Muscle of leg (tissue), 16 donors: ENCODE results near the gene SMIM31. TPM values are rescaled to one million over a fixed set of nuclear protein-coding genes. Genes with fewer than 3 reads are reported as not detected.

Experiments used
- DNase-seq: peaks from one replicate; pipeline ENCODE4 v3.0.0; 2013
- H3K27ac ChIP-seq: one replicate; pipeline ENCODE4 v1.5.1; 2013; ENCODE audit warnings: mild to moderate bottlenecking, low read length, control low read depth
- H3K27me3 ChIP-seq: one replicate; pipeline ENCODE4 v1.6.1; 2013; ENCODE audit warnings: low read length; ENCODE audit not compliant: control insufficient read depth, insufficient read depth
- H3K36me3 ChIP-seq: one replicate; pipeline ENCODE4 v1.6.1; 2013; ENCODE audit warnings: low read length; ENCODE audit not compliant: control insufficient read depth, insufficient read depth
- H3K4me1 ChIP-seq: one replicate; pipeline ENCODE4 v1.6.1; 2013; ENCODE audit warnings: low read length; ENCODE audit not compliant: control insufficient read depth, insufficient read depth
- H3K4me3 ChIP-seq: one replicate; pipeline ENCODE4 v1.5.1; 2013; ENCODE audit warnings: low read length, control low read depth
- H3K9me3 ChIP-seq: replicated peaks from 2 replicates; pipeline ENCODE4 v1.6.1; 2013; ENCODE audit warnings: low read depth, low read length; ENCODE audit not compliant: control insufficient read depth
- WGBS: methylation state at CpG from one replicate; pipeline ENCODE4 v1.1.5; 2013; ENCODE audit warnings: missing lambda C conversion rate; ENCODE audit not compliant: insufficient coverage; 5-methylcytosine and 5-hydroxymethylcytosine counted together
- long read RNA-seq, 11 donors: transcript quantifications; one replicate each; lab custom pipeline, GENCODE V29; 2026
- polyA plus RNA-seq, 8 donors: library from polyadenylated mRNA; unstranded; fragments of 120-200 nt; gene quantifications; one replicate each; pipeline versions ENCODE4 v1.2.1 to v1.2.3, GENCODE V29; 2013; ENCODE audit warnings: inconsistent platforms in 1 of 8, low replicate concordance in 1 of 8; ENCODE audit not compliant: insufficient read length in 8 of 8, insufficient read depth in 1 of 8
- total RNA-seq: library from RNA; stranded (reverse); fragments of 120-200 nt; gene quantifications from one replicate; pipeline ENCODE4 v1.2.4, GENCODE V29; 2013

Gene SMIM31
- total RNA-seq (not detected), polyA plus RNA-seq (1 to 10 TPM in 1 of 8 donors, under 1 TPM in 3, not detected in 4; 0.04 to 1.3 (median 0.09) TPM)
- long read RNA-seq, donor 1 = 0 reads
- long read RNA-seq, donor 2 = 0 reads
- long read RNA-seq, donor 3 = 0 reads
- long read RNA-seq, donor 4 = 0 reads
- long read RNA-seq, donor 5 = 0 reads
- long read RNA-seq, donor 6 = 0 reads
- long read RNA-seq, donor 7 = 0 reads
- long read RNA-seq, donor 8 = 0 reads
- long read RNA-seq, donor 9 = 0 reads
- long read RNA-seq, donor 10 = 0 reads
- long read RNA-seq, donor 11 = 0 reads

GRCh38 chr4:164753873-164754488 is at the start of gene SMIM31:
Gene SMIM31, plus strand, starts transcription at chr4:164754131. Its CDS starts 16,313 bp downstream, at chr4:164770444.
- no peak for DNase-seq
- no peak within 1 kb of the TSS for H3K27ac ChIP-seq
- H3K4me3 ChIP-seq = no peak within 1 kb of the TSS
- no peaks in the 10 kb centered on the region for H3K36me3 ChIP-seq
- no peaks in the 10 kb centered on the region for H3K27me3 ChIP-seq
- WGBS = 86% methylated on average over 1 of the region's 7 CpGs
- no peaks in the 10 kb centered on the region for H3K4me1 ChIP-seq
- no peaks in the 10 kb centered on the region for H3K9me3 ChIP-seq

GRCh38 chr4:164706675-164707074 is 47.3 kb upstream of the SMIM31 start:
- Histone ChIP-seq H3K36me3 (no peaks in the 10 kb centered on the region), H3K9me3 (no peaks in the 10 kb centered on the region), H3K4me3 (no peak overlapping the region), H3K27ac (no peak overlapping the region), H3K27me3 (no peaks in the 10 kb centered on the region), H3K4me1 (no peaks in the 10 kb centered on the region)
- DNase-seq = no peak
- WGBS = 80% methylated on average over 2 of the region's 4 CpGs

- 100% methylated on average over 1 of the region's 3 CpGs for WGBS
These were observed 37.0 kb upstream of the SMIM31 start for GRCh38 chr4:164716901-164717300.

GRCh38 chr4:164718827-164719226 is 35.1 kb upstream of the SMIM31 start:
- Histone ChIP-seq H3K27ac (no peak overlapping the region), H3K9me3 (no peaks in the 10 kb centered on the region), H3K27me3 (no peaks in the 10 kb centered on the region), H3K4me1 (no peaks in the 10 kb centered on the region), H3K4me3 (no peak overlapping the region), H3K36me3 (no peaks in the 10 kb centered on the region)
- WGBS = no CpG with 5 or more reads among the region's 2 CpGs
- no peak for DNase-seq

More at GRCh38 chr4:164716901-164717300, 37.0 kb upstream of the SMIM31 start:
- H3K4me1 ChIP-seq = no peaks in the 10 kb centered on the region
- no peak for DNase-seq
- no peak overlapping the region for H3K4me3 ChIP-seq
- H3K27ac ChIP-seq = no peak overlapping the region
- H3K27me3 ChIP-seq = no peaks in the 10 kb centered on the region
- no peaks in the 10 kb centered on the region for H3K9me3 ChIP-seq
- H3K36me3 ChIP-seq = no peaks in the 10 kb centered on the region

- H3K27ac ChIP-seq = no peak overlapping the region
- H3K36me3 ChIP-seq = no peaks in the 10 kb centered on the region
- no peak for DNase-seq
- H3K4me3 ChIP-seq = no peak overlapping the region
- no peaks in the 10 kb centered on the region for H3K9me3 ChIP-seq
- no peaks in the 10 kb centered on the region for H3K27me3 ChIP-seq
- WGBS = 75% methylated on average over 1 of the region's 4 CpGs
- H3K4me1 ChIP-seq = no peaks in the 10 kb centered on the region
These were observed 28.9 kb upstream of the SMIM31 start for GRCh38 chr4:164725066-164725465.

GRCh38 chr4:164730705-164731393 is 23.1 kb upstream of the SMIM31 start:
- no peak overlapping the region for H3K27ac ChIP-seq

GRCh38 chr4:164731827-164732474 is 22.0 kb upstream of the SMIM31 start:
- DNase-seq = peak; percentile 55
- Histone ChIP-seq H3K9me3 (no peaks in the 10 kb centered on the region), H3K4me3 (no peak overlapping the region), H3K27ac (no peak overlapping the region), H3K4me1 (no peaks in the 10 kb centered on the region), H3K36me3 (no peaks in the 10 kb centered on the region), H3K27me3 (no peaks in the 10 kb centered on the region)
- 0% methylated on average over 1 of the region's 5 CpGs for WGBS

More at GRCh38 chr4:164730705-164731393, 23.1 kb upstream of the SMIM31 start:
- H3K9me3 ChIP-seq = no peaks in the 10 kb centered on the region
- no peaks in the 10 kb centered on the region for H3K4me1 ChIP-seq
- H3K27me3 ChIP-seq = no peaks in the 10 kb centered on the region
- no peak overlapping the region for H3K4me3 ChIP-seq
- no peak for DNase-seq
- H3K36me3 ChIP-seq = no peaks in the 10 kb centered on the region
- WGBS = 43% methylated on average over 1 of the region's 4 CpGs

GRCh38 chr4:164734484-164734883 is 19.4 kb upstream of the SMIM31 start:
- 20% methylated on average over 2 of the region's 7 CpGs for WGBS

GRCh38 chr4:164748375-164748774 is 5.6 kb upstream of the SMIM31 start:
- Histone ChIP-seq H3K4me3 (no peak overlapping the region), H3K27me3 (no peaks in the 10 kb centered on the region), H3K36me3 (no peaks in the 10 kb centered on the region), H3K4me1 (no peaks in the 10 kb centered on the region), H3K27ac (no peak overlapping the region), H3K9me3 (no peaks in the 10 kb centered on the region)
- WGBS = no CpG with 5 or more reads among the region's 3 CpGs
- DNase-seq = peak; percentile 33

More at GRCh38 chr4:164734484-164734883, 19.4 kb upstream of the SMIM31 start:
- DNase-seq = peak; percentile 4
- no peaks in the 10 kb centered on the region for H3K36me3 ChIP-seq
- H3K4me1 ChIP-seq = no peaks in the 10 kb centered on the region
- no peaks in the 10 kb centered on the region for H3K9me3 ChIP-seq
- H3K27ac ChIP-seq = no peak overlapping the region
- H3K27me3 ChIP-seq = no peaks in the 10 kb centered on the region
- H3K4me3 ChIP-seq = no peak overlapping the region

GRCh38 chr4:164755432-164755831 is 1.5 kb downstream of the SMIM31 start:
- Histone ChIP-seq H3K4me1 (no peaks in the 10 kb centered on the region), H3K4me3 (no peak overlapping the region), H3K27me3 (no peaks in the 10 kb centered on the region), H3K27ac (no peak overlapping the region), H3K9me3 (no peaks in the 10 kb centered on the region), H3K36me3 (no peaks in the 10 kb centered on the region)
- no peak for DNase-seq
- WGBS = no CpG with 5 or more reads among the region's 1 CpG
